Astrocyte of the cerebellum (primary cell): Measurements from ENCODE around the gene HECTD4.

Experiments
- DNase-seq: peaks from one replicate; pipeline ENCODE4 v3.0.0-alpha.2; 2011; ENCODE audit warnings: low read depth
- H3K4me3 ChIP-seq: 2 replicates; pipeline ENCODE4 v1.5.1; 2011; ENCODE audit warnings: mild to moderate bottlenecking, low read depth, low read length, moderate library complexity
- in situ Hi-C: cut with HindIII; loops from 2 replicates; pipeline ENCODE4 v1.10.0; 2017; ENCODE audit warnings: low sequenced_read_pairs
- TF ChIP-seq, protein P1 (sequence below): IDR thresholded peaks from 2 replicates; pipeline ENCODE4 v1.5.1; 2012; ENCODE audit warnings: low read length, low read depth, moderate library complexity, mild to moderate bottlenecking; ENCODE audit errors: missing control alignments

The HECTD4 gene

DNA sequence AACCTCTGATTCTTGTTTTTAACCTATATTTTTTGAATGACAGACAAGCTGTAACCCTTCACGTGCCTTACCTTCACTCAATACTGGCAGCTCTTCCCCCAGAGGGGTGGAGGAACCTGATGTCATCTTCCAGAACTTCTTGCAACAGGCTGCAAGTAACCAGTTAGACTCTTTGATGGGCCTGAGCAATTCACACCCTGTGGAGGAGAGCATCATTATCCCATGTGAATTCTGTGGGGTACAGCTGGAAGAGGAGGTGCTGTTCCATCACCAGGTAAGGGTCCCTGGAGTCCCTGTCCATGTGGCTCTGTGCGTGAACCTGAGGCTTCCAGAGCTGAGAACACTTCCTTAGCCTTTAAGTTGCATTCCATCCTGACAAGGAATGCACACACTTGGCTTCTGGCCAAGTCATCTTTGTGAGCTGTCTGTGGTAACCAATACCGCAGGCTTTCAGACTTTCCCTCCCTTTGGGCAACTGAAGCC lies 234.2 kb downstream of the HECTD4 start:
- DNase-seq: peak; percentile 71
- TF ChIP-seq, protein P1, sequence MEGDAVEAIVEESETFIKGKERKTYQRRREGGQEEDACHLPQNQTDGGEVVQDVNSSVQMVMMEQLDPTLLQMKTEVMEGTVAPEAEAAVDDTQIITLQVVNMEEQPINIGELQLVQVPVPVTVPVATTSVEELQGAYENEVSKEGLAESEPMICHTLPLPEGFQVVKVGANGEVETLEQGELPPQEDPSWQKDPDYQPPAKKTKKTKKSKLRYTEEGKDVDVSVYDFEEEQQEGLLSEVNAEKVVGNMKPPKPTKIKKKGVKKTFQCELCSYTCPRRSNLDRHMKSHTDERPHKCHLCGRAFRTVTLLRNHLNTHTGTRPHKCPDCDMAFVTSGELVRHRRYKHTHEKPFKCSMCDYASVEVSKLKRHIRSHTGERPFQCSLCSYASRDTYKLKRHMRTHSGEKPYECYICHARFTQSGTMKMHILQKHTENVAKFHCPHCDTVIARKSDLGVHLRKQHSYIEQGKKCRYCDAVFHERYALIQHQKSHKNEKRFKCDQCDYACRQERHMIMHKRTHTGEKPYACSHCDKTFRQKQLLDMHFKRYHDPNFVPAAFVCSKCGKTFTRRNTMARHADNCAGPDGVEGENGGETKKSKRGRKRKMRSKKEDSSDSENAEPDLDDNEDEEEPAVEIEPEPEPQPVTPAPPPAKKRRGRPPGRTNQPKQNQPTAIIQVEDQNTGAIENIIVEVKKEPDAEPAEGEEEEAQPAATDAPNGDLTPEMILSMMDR: no peak
- in situ Hi-C loops: no loop called here
- no peak overlapping the region for H3K4me3 ChIP-seq

DNA sequence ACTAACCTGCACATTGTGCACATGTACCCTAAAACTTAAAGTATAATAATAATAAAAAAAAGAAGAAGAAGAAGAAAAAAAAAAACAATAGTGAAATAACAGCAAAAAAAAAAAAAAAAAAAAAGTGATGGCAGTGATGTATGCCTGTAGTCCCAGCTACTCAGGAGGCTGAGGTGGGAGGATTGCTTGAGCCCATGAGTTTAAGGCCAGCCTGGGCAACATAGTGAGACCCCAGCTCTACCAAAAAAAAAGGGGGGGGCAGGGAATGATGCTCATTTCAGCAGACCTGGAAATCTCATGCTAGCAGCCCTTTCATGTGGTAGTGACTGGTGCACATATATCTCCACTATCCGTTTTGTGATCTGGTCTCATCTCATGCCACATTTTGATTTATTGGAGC lies 236.1 kb downstream of the HECTD4 start:
- TF ChIP-seq, protein P1: no peak
- no peak overlapping the region for H3K4me3 ChIP-seq
- no peak for DNase-seq
- in situ Hi-C loops: no loop called here

GRCh38 chr12:112140728-112141127 lies 241.5 kb downstream of the HECTD4 start:
- TF ChIP-seq, protein P1: no peak
- DNase-seq: no peak
- in situ Hi-C loops: no loop called here
- no peak overlapping the region for H3K4me3 ChIP-seq

DNA sequence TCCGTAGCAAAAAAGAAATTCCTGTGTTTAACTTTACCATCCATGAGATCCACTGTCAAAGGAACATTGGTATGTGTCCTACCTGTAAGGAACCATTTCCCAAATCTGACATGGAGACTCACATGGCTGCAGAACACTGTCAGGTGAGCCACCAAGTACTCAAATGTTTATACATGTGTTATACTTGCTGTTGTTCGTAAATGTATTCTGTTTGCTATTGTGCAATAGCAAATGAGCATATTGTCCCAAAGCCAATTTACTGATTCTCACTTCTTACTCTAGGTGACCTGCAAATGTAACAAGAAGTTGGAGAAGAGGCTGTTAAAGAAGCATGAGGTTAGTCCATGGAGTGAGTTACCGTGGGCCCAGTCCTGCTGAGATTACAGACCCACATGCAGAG lies 247.5 kb downstream of the HECTD4 start:
- H3K4me3 ChIP-seq: no peak overlapping the region
- in situ Hi-C loops: no loop called here
- DNase-seq: no peak
- TF ChIP-seq, protein P1: no peak

DNA sequence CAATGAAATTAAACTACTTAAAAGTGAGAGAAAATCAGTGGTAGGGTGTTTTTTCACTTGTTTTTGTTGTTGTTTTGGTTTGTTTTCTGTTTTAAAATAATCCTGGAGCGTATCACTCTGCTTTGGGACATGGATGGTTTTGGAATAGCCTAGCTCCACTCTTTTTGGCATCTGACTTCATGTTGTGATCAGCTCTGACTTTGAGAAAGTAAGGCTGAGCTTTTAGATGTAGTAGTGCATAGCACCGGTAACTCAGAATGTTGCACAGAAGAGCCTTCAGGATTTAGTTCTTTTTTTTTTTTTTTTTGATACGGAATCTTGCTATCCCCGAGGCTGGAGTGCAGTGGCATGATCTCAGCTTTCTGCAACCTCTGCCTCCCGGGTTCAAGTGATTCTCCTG lies 248.8 kb downstream of the HECTD4 start:
- no peak for DNase-seq
- in situ Hi-C loops: no loop called here
- no peak overlapping the region for H3K4me3 ChIP-seq
- TF ChIP-seq, protein P1: no peak

DNA sequence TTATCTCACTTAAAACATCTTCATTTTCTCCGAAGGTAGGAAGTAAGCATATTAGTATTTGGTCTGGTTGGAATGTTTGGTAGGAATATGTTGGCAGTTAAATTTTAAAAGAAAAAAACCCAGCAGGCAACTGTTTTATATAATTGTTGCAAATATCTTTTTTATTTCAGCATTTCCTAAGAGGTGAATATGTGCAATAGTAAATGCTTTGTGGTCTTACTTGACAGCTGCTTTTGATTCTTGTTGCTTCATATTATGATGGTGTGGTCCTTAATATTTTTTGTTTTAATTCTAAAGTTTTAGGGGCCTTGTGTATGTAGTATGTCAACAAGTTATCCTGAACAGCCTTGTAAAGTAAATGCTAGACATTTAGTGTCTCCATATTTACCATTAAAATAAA lies 250.5 kb downstream of the HECTD4 start:
- TF ChIP-seq, protein P1: no peak
- DNase-seq: no peak
- in situ Hi-C loops: no loop called here
- no peak overlapping the region for H3K4me3 ChIP-seq

GRCh38 chr12:112130441-112130998 lies 251.7 kb downstream of the HECTD4 start:
- no peak overlapping the region for H3K4me3 ChIP-seq
- TF ChIP-seq, protein P1: no peak
- DNase-seq: no peak
- in situ Hi-C loops: no loop called here
